Prostate gland (tissue), 2 donors: ENCODE data around the gene LDB1. TPM values are rescaled to one million over a fixed set of nuclear protein-coding genes. Genes with fewer than 3 reads are reported as not detected.
A peak's percentile ranks its signal among the peaks of the same experiment; 100 is the strongest.

ENCODE experiments used
- DNase-seq: peaks from one replicate; pipeline ENCODE4 v3.0.0-alpha.2; 2019; ENCODE audit warnings: low spot score
- H3K27ac ChIP-seq, 2 donors: fragments of 200-600 bp; sonication (generic); 2 replicates each; pipeline ENCODE4 v1.5.1; 2017 to 2019
- H3K27me3 ChIP-seq: fragments of 200-600 bp; sonication (generic); replicated peaks from 2 replicates; pipeline ENCODE4 v1.5.1; 2019; ENCODE audit not compliant: insufficient read depth
- H3K36me3 ChIP-seq, 2 donors: fragments of 200-600 bp; sonication (generic); 1 replicate in 1 of 2; 2 replicates in 1 of 2; pipeline versions ENCODE4 v1.5.1 to v1.8.1; 2017 to 2019
- H3K4me1 ChIP-seq: fragments of 200-600 bp; sonication (generic); replicated peaks from 2 replicates; pipeline ENCODE4 v1.5.1; 2019
- H3K4me3 ChIP-seq, 2 donors: fragments of 200-600 bp; sonication (generic); 2 replicates each; pipeline ENCODE4 v1.5.1; 2017 to 2019
- H3K9me3 ChIP-seq: fragments of 200-600 bp; sonication (generic); 2 replicates; pipeline ENCODE4 v1.5.1; 2017
- POLR2A ChIP-seq: fragments of 450-650 bp; IDR thresholded peaks from one replicate; pipeline ENCODE4 v1.6.1; 2016; ENCODE audit warnings: antibody characterized with exemption, mild to moderate bottlenecking
- POLR2AphosphoS5 ChIP-seq: sonication (generic); formaldehyde crosslinking; IDR thresholded peaks from one replicate; pipeline ENCODE4 v1.6.1; 2017; ENCODE audit warnings: antibody characterized with exemption
- WGBS: methylation state at CpG from one replicate; pipeline ENCODE4 v1.1.5; 2018; 5-methylcytosine and 5-hydroxymethylcytosine counted together
- intact Hi-C: fragments of 100-400 bp; cut with DNase I; formaldehyde crosslinking; loops from one replicate; pipeline ENCODE4 v1.14.2; 2022
- total RNA-seq, 2 donors: library from RNA; depleted of rRNA; stranded (reverse); fragments of >200 nt; gene quantifications; one replicate each; pipeline ENCODE4 v1.1.0, GENCODE V29; 2016
- TF ChIP-seq, protein P1 (sequence below), 4 experiments: fragments of 200-600 bp in 2 of 4; fragments of 450-650 bp in 2 of 4; sonication (generic) in 2 of 4; IDR thresholded peaks; 1 replicate in 3 of 4; 2 replicates in 1 of 4; pipeline ENCODE4 v1.5.1; 2016 to 2019; ENCODE audit warnings: antibody characterized with exemption in 4 of 4, mild to moderate bottlenecking in 2 of 4, moderate library complexity in 2 of 4

The LDB1 gene
- total RNA-seq, 2 donors from 2014 or later = 55.0 to 91.5 TPM

DNA sequence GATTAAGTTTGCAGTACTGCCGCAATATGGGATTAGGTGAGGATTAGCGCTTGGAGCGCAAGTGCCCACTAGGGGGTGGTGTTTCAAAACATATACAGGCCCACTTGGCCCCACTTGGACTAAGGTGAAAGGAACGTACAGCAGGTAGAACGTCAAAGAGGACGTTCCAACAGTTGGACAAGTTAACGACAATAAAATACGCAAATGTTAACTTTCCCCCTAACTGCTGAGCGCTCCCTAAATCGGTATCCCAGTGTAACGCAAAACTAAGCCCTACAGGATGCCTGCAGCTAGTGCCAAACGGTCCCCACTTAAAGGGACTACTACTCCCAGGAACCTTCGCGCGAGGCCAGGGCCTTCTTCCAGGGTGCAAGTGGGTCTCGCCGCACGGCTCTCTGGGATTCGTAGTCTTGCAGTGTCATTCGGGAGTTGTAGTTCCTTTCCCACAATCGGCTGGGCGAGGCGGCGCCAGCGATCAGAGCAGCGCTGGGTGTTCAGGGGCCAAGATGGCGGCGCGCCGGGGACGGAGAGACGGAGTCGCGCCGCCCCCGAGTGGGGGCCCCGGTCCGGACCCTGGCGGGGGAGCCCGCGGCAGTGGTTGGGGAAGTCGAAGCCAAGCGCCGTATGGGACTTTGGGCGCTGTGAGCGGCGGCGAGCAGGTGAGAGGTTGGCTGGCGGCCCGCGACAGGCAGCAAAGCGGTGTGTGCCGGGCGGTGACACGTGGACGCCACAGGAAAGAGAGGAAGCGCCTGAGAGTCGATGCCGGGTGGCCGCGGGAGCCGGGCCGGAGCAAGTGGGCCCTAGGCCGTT, 12.6 kb upstream of the LDB1 start, which contains the start of gene PPRC1:
Gene PPRC1 (plus strand): TSS at position 478 of the 810 bp plus-strand sequence. CDS start 29 bp downstream, at position 507.
- WGBS = under 1% methylated on average over 62 of the region's 64 CpGs
- H3K4me3 ChIP-seq = peak within 1 kb of the TSS; percentile 85 to 93
- intact Hi-C loops = no loop called here
- no peaks in the 10 kb centered on the region for H3K9me3 ChIP-seq
- H3K36me3 ChIP-seq = peaks cover 0 to under 1% of the 10 kb centered on the region in 2 donors
- peaks cover 8% of the 10 kb centered on the region for H3K4me1 ChIP-seq
- H3K27me3 ChIP-seq = no peaks in the 10 kb centered on the region
- TF ChIP-seq, protein P1, sequence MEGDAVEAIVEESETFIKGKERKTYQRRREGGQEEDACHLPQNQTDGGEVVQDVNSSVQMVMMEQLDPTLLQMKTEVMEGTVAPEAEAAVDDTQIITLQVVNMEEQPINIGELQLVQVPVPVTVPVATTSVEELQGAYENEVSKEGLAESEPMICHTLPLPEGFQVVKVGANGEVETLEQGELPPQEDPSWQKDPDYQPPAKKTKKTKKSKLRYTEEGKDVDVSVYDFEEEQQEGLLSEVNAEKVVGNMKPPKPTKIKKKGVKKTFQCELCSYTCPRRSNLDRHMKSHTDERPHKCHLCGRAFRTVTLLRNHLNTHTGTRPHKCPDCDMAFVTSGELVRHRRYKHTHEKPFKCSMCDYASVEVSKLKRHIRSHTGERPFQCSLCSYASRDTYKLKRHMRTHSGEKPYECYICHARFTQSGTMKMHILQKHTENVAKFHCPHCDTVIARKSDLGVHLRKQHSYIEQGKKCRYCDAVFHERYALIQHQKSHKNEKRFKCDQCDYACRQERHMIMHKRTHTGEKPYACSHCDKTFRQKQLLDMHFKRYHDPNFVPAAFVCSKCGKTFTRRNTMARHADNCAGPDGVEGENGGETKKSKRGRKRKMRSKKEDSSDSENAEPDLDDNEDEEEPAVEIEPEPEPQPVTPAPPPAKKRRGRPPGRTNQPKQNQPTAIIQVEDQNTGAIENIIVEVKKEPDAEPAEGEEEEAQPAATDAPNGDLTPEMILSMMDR (IDR thresholded peaks at IDR 0.05) = peak; percentile 71 to 99 (median 92)
- peak; percentile 54 for TF ChIP-seq POLR2A
- TF ChIP-seq POLR2AphosphoS5 = peak; percentile 99
- peak within 1 kb of the TSS; percentile 83 to 84 for H3K27ac ChIP-seq
- peak; percentile 98 for DNase-seq

DNA sequence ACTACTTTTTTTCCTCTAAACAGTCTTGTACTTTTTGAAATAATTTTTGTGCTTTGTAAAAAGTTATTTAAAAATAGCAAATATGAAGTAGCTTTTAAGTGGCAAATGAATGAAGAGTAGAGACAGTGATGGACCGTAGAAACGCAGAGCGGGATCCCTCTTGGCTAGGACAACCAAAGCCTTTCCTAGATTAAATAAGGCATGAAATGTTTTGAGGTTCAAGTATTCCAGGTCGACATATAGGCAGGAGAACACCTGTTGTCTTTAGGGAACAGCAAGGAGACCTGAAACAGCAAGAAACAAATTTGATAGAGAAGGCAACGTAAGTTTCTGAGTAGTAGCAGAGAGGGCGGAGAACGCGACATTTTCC, 12.0 kb upstream of the LDB1 start:
- H3K4me3 ChIP-seq = peak overlapping the region in 1 of 2 donors; percentile 93
- intact Hi-C loops = no loop called here
- no peaks in the 10 kb centered on the region for H3K9me3 ChIP-seq
- peaks cover 8% of the 10 kb centered on the region for H3K4me1 ChIP-seq
- WGBS = 23% methylated on average over 8 of the region's 8 CpGs
- DNase-seq = no peak
- H3K36me3 ChIP-seq = no peaks in the 10 kb centered on the region
- peak overlapping the region; percentile 83 to 84 for H3K27ac ChIP-seq
- no peaks in the 10 kb centered on the region for H3K27me3 ChIP-seq
- TF ChIP-seq POLR2AphosphoS5 (no peak), POLR2A (no peak)
- TF ChIP-seq, protein P1 (IDR thresholded peaks at IDR 0.05) = no peak

DNA sequence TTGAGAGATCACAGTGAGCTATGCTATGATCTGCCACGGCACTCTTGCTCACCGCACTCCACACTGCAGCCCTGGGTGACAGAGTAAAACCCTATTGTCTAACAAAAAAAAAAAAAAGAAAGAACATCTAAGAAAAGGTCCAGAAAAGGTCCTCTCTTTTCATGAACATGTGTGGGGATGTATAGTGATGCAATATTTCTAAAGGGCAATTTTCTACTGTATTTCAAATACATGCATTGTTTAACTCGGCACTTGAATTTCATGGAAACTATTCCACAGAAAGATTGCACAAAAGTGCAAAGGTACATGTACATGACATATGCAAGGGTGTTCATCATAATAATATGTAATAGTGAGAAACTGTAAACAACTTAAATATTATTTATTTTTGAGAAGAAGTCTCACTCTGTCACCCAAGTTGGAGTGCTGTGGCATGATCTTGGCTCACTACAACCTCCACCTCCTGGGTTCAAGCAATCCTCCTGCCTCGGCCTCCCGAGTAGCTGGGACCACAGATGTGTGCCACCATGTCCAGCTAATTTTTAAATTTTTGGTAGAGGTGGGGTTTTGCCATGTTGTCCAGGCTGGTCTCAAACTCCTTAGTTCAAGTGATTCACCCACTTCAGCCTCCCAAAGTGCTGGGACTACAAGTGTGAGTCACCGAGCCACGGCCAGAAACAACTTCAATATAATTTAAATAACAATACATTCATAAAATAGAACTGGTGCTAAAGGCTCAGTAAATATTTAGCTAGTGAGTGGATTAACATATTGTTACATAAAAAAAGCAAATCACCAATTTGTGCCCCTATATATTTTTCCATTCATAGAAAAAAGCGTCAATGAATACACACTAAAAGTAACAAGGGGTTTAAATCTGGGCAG, 11.4 kb upstream of the LDB1 start:
- Histone ChIP-seq H3K36me3 (no peaks in the 10 kb centered on the region), H3K27me3 (no peaks in the 10 kb centered on the region), H3K27ac (no peak overlapping the region), H3K9me3 (no peaks in the 10 kb centered on the region), H3K4me1 (peaks cover 8% of the 10 kb centered on the region), H3K4me3 (no peak overlapping the region)
- TF ChIP-seq POLR2A (no peak), POLR2AphosphoS5 (no peak)
- TF ChIP-seq, protein P1 (IDR thresholded peaks at IDR 0.05) = no peak
- WGBS = 89% methylated on average over 8 of the region's 8 CpGs
- intact Hi-C loops = no loop called here
- DNase-seq = no peak

- no peak overlapping the region for H3K4me3 ChIP-seq
- DNase-seq = no peak
- intact Hi-C loops = no loop called here
- no peak overlapping the region for H3K27ac ChIP-seq
- WGBS = 86% methylated on average over 3 of the region's 3 CpGs
- no peaks in the 10 kb centered on the region for H3K9me3 ChIP-seq
- TF ChIP-seq POLR2A = no peak
- no peak for TF ChIP-seq POLR2AphosphoS5
- TF ChIP-seq, protein P1 (IDR thresholded peaks at IDR 0.05) = no peak
- peaks cover 9% of the 10 kb centered on the region for H3K4me1 ChIP-seq
- no peaks in the 10 kb centered on the region for H3K36me3 ChIP-seq
- no peaks in the 10 kb centered on the region for H3K27me3 ChIP-seq
These were observed 3.1 kb upstream of the LDB1 start for GRCh38 chr10:102123223-102123622.
